Trophoblast cell (in vitro differentiated cells and primary cell): ENCODE data around the gene ELP4.

Source experiments
- DNase-seq, 2 donors: peaks; one replicate each; pipeline ENCODE4 v3.0.0-alpha.2; 2016
- H2AFZ ChIP-seq: 2 replicates; pipeline ENCODE4 v1.6.1; 2013; ENCODE audit warnings: low read length, moderate library complexity, mild to moderate bottlenecking; ENCODE audit not compliant: insufficient read depth, poor library complexity
- H2AK5ac ChIP-seq: 2 replicates; pipeline ENCODE4 v1.6.1; 2013; ENCODE audit warnings: mild to moderate bottlenecking, low read length
- H2BK120ac ChIP-seq: 2 replicates; pipeline ENCODE4 v1.6.1; 2013; ENCODE audit warnings: low read length, mild to moderate bottlenecking, moderate library complexity; ENCODE audit not compliant: insufficient read depth, poor library complexity
- H2BK12ac ChIP-seq: 2 replicates; pipeline ENCODE4 v1.6.1; 2013; ENCODE audit warnings: mild to moderate bottlenecking, low read length, moderate library complexity
- H2BK5ac ChIP-seq: 2 replicates; pipeline ENCODE4 v1.6.1; 2013; ENCODE audit warnings: low read length, low read depth, moderate library complexity, mild to moderate bottlenecking; ENCODE audit not compliant: poor library complexity
- H3K14ac ChIP-seq: 2 replicates; pipeline ENCODE4 v1.6.1; 2013; ENCODE audit warnings: mild to moderate bottlenecking, low read length
- H3K18ac ChIP-seq: 2 replicates; pipeline ENCODE4 v1.6.1; 2013; ENCODE audit warnings: mild to moderate bottlenecking, low read length
- H3K23ac ChIP-seq: 2 replicates; pipeline ENCODE4 v1.6.1; 2013; ENCODE audit warnings: low read length
- H3K27ac ChIP-seq: 2 replicates; pipeline ENCODE4 v1.5.1; 2013; ENCODE audit warnings: low read depth, mild to moderate bottlenecking, inconsistent platforms, low read length, moderate library complexity
- H3K27me3 ChIP-seq: 2 replicates; pipeline ENCODE4 v1.6.1; 2013; ENCODE audit warnings: inconsistent platforms, mild to moderate bottlenecking, low read length, moderate library complexity; ENCODE audit not compliant: insufficient read depth
- H3K36me3 ChIP-seq, 2 experiments: 1 replicate in 1 of 2; 2 replicates in 1 of 2; pipeline ENCODE4 v1.6.1; 2013; ENCODE audit warnings: low read length in 2 of 2, mild to moderate bottlenecking in 2 of 2, moderate library complexity in 1 of 2; ENCODE audit not compliant: insufficient read depth in 2 of 2, control insufficient read depth in 1 of 2
- H3K4ac ChIP-seq: 2 replicates; pipeline ENCODE4 v1.6.1; 2013; ENCODE audit warnings: low read depth, mild to moderate bottlenecking, low read length, moderate library complexity
- H3K4me1 ChIP-seq, 2 experiments: 1 replicate in 1 of 2; 2 replicates in 1 of 2; pipeline ENCODE4 v1.6.1; 2013; ENCODE audit warnings: low read length in 2 of 2, mild to moderate bottlenecking in 2 of 2, moderate library complexity in 1 of 2; ENCODE audit not compliant: insufficient read depth in 2 of 2, control insufficient read depth in 1 of 2
- H3K4me2 ChIP-seq: 2 replicates; pipeline ENCODE4 v1.6.1; 2013; ENCODE audit warnings: inconsistent platforms, mild to moderate bottlenecking, low read length, moderate library complexity
- H3K4me3 ChIP-seq: 2 replicates; pipeline ENCODE4 v1.5.1; 2013; ENCODE audit warnings: mild to moderate bottlenecking, low read depth, low read length, inconsistent platforms
- H3K79me1 ChIP-seq: one replicate; pipeline ENCODE4 v1.6.1; 2013; ENCODE audit warnings: low read length
- H3K79me2 ChIP-seq: 2 replicates; pipeline ENCODE4 v1.6.1; 2013; ENCODE audit warnings: low read length, mild to moderate bottlenecking; ENCODE audit not compliant: control insufficient read depth, insufficient read depth, poor library complexity
- H3K9ac ChIP-seq: 2 replicates; pipeline ENCODE4 v1.6.1; 2013; ENCODE audit warnings: mild to moderate bottlenecking, low read length
- H3K9me3 ChIP-seq: 2 replicates; pipeline ENCODE4 v1.6.1; 2013; ENCODE audit warnings: low read depth, mild to moderate bottlenecking, control low read depth, inconsistent platforms, low read length; ENCODE audit not compliant: insufficient read depth
- H4K12ac ChIP-seq: 2 replicates; pipeline ENCODE4 v1.6.1; 2013; ENCODE audit warnings: low read depth, mild to moderate bottlenecking, low read length, moderate library complexity
- H4K8ac ChIP-seq: 2 replicates; pipeline ENCODE4 v1.6.1; 2013; ENCODE audit warnings: low read depth, mild to moderate bottlenecking, low read length, moderate library complexity
- H4K91ac ChIP-seq: one replicate; pipeline ENCODE4 v1.6.1; 2013; ENCODE audit warnings: low read depth, mild to moderate bottlenecking, low read length, moderate library complexity
- WGBS: extraction: QIAGEN DNeasy Blood & Tissue Kit; methylation state at CpG from one replicate; pipeline ENCODE4 v1.1.7; 2013; ENCODE audit warnings: missing lambda C conversion rate; ENCODE audit not compliant: insufficient read length, insufficient coverage; ENCODE audit errors: extremely low coverage; 5-methylcytosine and 5-hydroxymethylcytosine counted together

Gene ELP4

DNA sequence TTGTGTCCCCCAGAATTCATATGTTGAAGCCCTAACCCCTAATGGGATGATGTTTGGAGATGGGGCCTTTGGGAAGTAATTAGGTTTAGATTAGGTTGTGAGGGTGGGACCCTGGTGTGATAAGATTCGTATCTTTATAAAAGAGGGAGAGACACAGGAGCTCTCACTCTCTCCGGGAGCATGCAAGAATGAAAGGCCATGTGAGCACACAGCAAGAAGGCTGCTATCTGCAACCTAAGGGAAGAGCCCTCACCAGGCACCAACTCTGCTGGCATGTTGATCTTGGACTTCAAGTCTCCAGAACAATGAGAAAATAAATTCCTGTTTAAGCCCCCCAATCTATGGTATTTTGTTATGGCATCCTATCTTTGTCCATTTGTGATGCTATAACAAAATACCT is 97.3 kb downstream of the ELP4 start:
- Histone ChIP-seq H3K79me2 (no peaks in the 10 kb centered on the region), H3K18ac (no peak overlapping the region), H3K27ac (no peak overlapping the region), H4K8ac (no peak overlapping the region), H3K4me1 (no peaks in the 10 kb centered on the region), H3K14ac (no peak overlapping the region), H3K9me3 (no peaks in the 10 kb centered on the region), H3K4ac (no peak overlapping the region), H3K79me1 (no peaks in the 10 kb centered on the region), H3K9ac (no peak overlapping the region), H3K36me3 (no peaks in the 10 kb centered on the region), H3K4me2 (no peak overlapping the region), H2AFZ (no peak overlapping the region), H2BK12ac (no peak overlapping the region), H3K4me3 (no peak overlapping the region), H2AK5ac (no peak overlapping the region), H4K12ac (no peak overlapping the region), H3K27me3 (no peaks in the 10 kb centered on the region), H3K23ac (no peak overlapping the region), H2BK5ac (no peak overlapping the region), H4K91ac (no peak overlapping the region), H2BK120ac (no peak overlapping the region)
- no CpG with 5 or more reads among the region's 2 CpGs for WGBS
- DNase-seq, result no peak

DNA sequence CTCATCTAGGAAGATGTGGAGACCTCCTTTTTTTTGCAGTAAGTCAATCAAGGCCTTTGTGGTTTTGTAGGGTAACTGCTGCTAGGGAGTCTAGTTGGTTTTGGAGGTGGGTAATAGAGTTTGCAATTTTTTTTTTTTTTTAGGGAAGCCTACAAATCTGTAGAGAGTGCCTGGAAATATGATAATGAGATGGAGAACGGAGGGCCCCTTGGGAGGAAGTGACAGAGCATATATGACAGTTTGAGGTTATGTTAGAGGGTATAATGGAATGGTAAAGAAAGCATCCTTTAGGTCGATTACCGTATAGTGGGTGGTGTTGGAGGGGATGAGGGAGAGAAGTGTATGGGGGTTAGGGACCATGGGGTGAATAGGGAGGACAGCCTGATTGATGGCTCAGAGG is 98.3 kb downstream of the ELP4 start:
- 100% methylated on average over 2 of the region's 3 CpGs for WGBS
- no peak overlapping the region for H3K18ac ChIP-seq
- H3K9ac ChIP-seq, result no peak overlapping the region
- H3K4me2 ChIP-seq, result no peak overlapping the region
- no peaks in the 10 kb centered on the region for H3K27me3 ChIP-seq
- no peak overlapping the region for H3K27ac ChIP-seq
- no peak overlapping the region for H2BK12ac ChIP-seq
- DNase-seq, result no peak
- no peak overlapping the region for H3K4me3 ChIP-seq
- no peak overlapping the region for H2AK5ac ChIP-seq
- no peak overlapping the region for H4K8ac ChIP-seq
- H2AFZ ChIP-seq, result no peak overlapping the region
- no peak overlapping the region for H3K23ac ChIP-seq
- H2BK5ac ChIP-seq, result no peak overlapping the region
- no peak overlapping the region for H4K91ac ChIP-seq
- H3K9me3 ChIP-seq, result no peaks in the 10 kb centered on the region
- no peak overlapping the region for H3K14ac ChIP-seq
- no peaks in the 10 kb centered on the region for H3K79me1 ChIP-seq
- H4K12ac ChIP-seq, result no peak overlapping the region
- H3K36me3 ChIP-seq, result no peaks in the 10 kb centered on the region
- no peaks in the 10 kb centered on the region for H3K4me1 ChIP-seq
- H2BK120ac ChIP-seq, result no peak overlapping the region
- no peak overlapping the region for H3K4ac ChIP-seq
- H3K79me2 ChIP-seq, result no peaks in the 10 kb centered on the region

DNA sequence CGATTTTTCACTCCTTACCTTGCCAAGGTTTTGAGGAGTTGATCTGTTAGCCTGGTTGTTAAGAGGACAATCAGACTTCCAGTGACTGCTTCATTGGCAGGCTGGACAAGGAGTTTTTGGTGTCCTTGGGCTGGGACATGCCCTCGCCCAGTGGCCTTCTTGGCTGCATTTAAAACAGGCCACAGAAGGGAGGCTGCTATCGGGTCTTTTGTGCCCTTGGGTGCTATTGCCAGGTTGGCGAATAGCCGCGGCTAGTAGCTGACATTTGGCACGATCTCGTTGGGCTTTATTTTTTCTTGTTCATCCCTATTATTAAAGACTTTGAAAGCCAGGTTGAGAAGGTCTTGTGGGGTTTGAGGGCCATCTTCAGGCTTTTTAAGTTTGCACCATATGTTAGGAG is 99.4 kb downstream of the ELP4 start:
- H3K4me1 ChIP-seq, result no peaks in the 10 kb centered on the region
- no peak overlapping the region for H3K23ac ChIP-seq
- WGBS, result no CpG with 5 or more reads among the region's 8 CpGs
- H3K79me1 ChIP-seq, result no peaks in the 10 kb centered on the region
- no peak overlapping the region for H4K8ac ChIP-seq
- H2AFZ ChIP-seq, result no peak overlapping the region
- H3K9me3 ChIP-seq, result no peaks in the 10 kb centered on the region
- no peak overlapping the region for H4K12ac ChIP-seq
- H3K27me3 ChIP-seq, result no peaks in the 10 kb centered on the region
- no peak overlapping the region for H3K4ac ChIP-seq
- no peak overlapping the region for H3K9ac ChIP-seq
- no peak overlapping the region for H2BK120ac ChIP-seq
- no peak overlapping the region for H2AK5ac ChIP-seq
- H3K36me3 ChIP-seq, result no peaks in the 10 kb centered on the region
- no peak for DNase-seq
- H4K91ac ChIP-seq, result no peak overlapping the region
- no peak overlapping the region for H3K18ac ChIP-seq
- H2BK5ac ChIP-seq, result no peak overlapping the region
- no peak overlapping the region for H2BK12ac ChIP-seq
- no peak overlapping the region for H3K27ac ChIP-seq
- H3K79me2 ChIP-seq, result no peaks in the 10 kb centered on the region
- H3K14ac ChIP-seq, result no peak overlapping the region
- H3K4me2 ChIP-seq, result no peak overlapping the region
- H3K4me3 ChIP-seq, result no peak overlapping the region

DNA sequence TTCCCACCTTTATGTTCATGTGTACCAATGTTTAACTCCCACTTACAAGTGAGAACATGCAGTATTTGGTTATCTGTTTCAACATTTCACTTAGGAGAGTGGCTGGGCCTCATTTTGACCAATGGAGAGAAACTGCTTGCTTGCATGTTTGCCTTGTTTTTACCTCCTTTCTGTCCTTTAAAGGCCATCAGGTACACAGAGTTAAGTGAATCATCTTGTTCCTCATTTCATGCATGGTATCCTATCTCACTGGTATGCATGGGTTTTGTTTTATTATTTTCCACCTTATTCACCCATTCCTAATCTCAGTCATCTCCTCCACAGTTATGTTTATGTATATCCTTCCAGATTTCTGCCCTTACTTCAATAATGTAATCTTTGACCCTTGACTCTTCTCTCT is 101.0 kb downstream of the ELP4 start:
- H3K4me2 ChIP-seq, result no peak overlapping the region
- no peaks in the 10 kb centered on the region for H3K9me3 ChIP-seq
- no peak overlapping the region for H3K9ac ChIP-seq
- no peak overlapping the region for H3K23ac ChIP-seq
- H3K36me3 ChIP-seq, result no peaks in the 10 kb centered on the region
- no peak overlapping the region for H2AFZ ChIP-seq
- H3K79me1 ChIP-seq, result no peaks in the 10 kb centered on the region
- H3K27ac ChIP-seq, result no peak overlapping the region
- H3K18ac ChIP-seq, result no peak overlapping the region
- no peak overlapping the region for H3K4ac ChIP-seq
- H2BK12ac ChIP-seq, result no peak overlapping the region
- DNase-seq, result no peak
- no peak overlapping the region for H4K91ac ChIP-seq
- no peak overlapping the region for H2BK5ac ChIP-seq
- no peaks in the 10 kb centered on the region for H3K27me3 ChIP-seq
- H4K12ac ChIP-seq, result no peak overlapping the region
- no peak overlapping the region for H4K8ac ChIP-seq
- no peak overlapping the region for H2BK120ac ChIP-seq
- H3K4me1 ChIP-seq, result no peaks in the 10 kb centered on the region
- no peak overlapping the region for H2AK5ac ChIP-seq
- no peak overlapping the region for H3K4me3 ChIP-seq
- no peaks in the 10 kb centered on the region for H3K79me2 ChIP-seq
- H3K14ac ChIP-seq, result no peak overlapping the region

DNA sequence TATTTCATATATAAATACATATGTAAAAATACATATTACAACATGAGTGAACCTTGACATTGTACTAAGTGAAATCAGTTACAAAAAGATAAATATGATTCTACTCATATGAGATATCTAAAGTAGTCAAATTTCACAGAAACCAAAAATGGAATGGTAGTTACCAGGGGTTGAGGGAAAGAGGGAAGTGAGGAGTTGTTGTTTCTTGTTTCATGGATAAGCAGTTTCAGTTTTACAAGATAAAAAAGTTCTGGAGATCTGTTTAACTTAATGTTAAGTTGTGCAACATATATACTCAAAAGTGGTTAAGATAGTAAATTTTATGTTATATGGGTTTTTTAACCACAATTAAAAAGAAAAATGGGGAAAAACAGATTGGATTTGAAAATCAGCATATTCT is 107.7 kb downstream of the ELP4 start:
- Histone ChIP-seq H2AFZ (no peak overlapping the region), H3K9me3 (no peaks in the 10 kb centered on the region), H3K4me1 (no peaks in the 10 kb centered on the region), H4K12ac (no peak overlapping the region), H3K18ac (no peak overlapping the region), H3K27me3 (no peaks in the 10 kb centered on the region), H2BK5ac (no peak overlapping the region), H3K27ac (no peak overlapping the region), H3K4me3 (no peak overlapping the region), H4K91ac (no peak overlapping the region), H3K79me1 (no peaks in the 10 kb centered on the region), H2BK12ac (no peak overlapping the region), H3K9ac (no peak overlapping the region), H3K36me3 (no peaks in the 10 kb centered on the region), H4K8ac (no peak overlapping the region), H3K4ac (no peak overlapping the region), H2BK120ac (no peak overlapping the region), H3K14ac (no peak overlapping the region), H3K4me2 (no peak overlapping the region), H3K23ac (no peak overlapping the region), H3K79me2 (no peaks in the 10 kb centered on the region), H2AK5ac (no peak overlapping the region)
- DNase-seq, result no peak
